ENCODE measurements around the gene RXRA. TPM values are rescaled to one million over a fixed set of nuclear protein-coding genes. Genes with fewer than 3 reads are reported as not detected.

The RXRA gene
- total and polyA plus RNA-seq, 10 of the 15 experiments (the other 5 are each of a cell fraction or from before 2014, with no cell fraction given): 0.89 to 36.8 (median 11.1) TPM

- TF ChIP-seq JUND (IDR thresholded peaks at IDR 0.05; ENCODE audit: low read depth, low read length): no peak
- no peak for TF ChIP-seq HCFC1 (IDR thresholded peaks at IDR 0.05; ENCODE audit: low read length)
- TF ChIP-seq ZBTB40 (IDR thresholded peaks at IDR 0.05; ENCODE audit: borderline replicate concordance): no peak
- no peak for TF ChIP-seq RCOR1 (conservative IDR thresholded peaks at IDR 0.05; ENCODE audit: low read depth, low read length)
- TF ChIP-seq ZNF24 (IDR thresholded peaks at IDR 0.05): no peak
- no peak for TF ChIP-seq IRF4 (IDR thresholded peaks at IDR 0.05; ENCODE audit: low read depth, low read length)
- no peak for TF ChIP-seq FOXM1 (IDR thresholded peaks at IDR 0.05; ENCODE audit: low read depth, low read length)
- ChIA-PET POLR2A (no interaction called here), RAD21 (ENCODE audit: unreplicated experiment) (interaction anchor here (0.7 to 1.0 kb wide), 2 partner anchors 9 to 25 kb away, joined by 3 to 4 read pairs; no protein-coding TSS in a partner anchor), CTCF (interaction anchor here (0.6 kb wide), 1 partner anchor 66 kb away, joined by 4 read pairs; no protein-coding TSS in a partner anchor), SMC1A (ENCODE audit: uncharacterized antibody, unreplicated experiment) (interaction anchor here (0.6 to 1.4 kb wide), 3 partner anchors 9 to 215 kb away, joined by 3 read pairs; no protein-coding TSS in a partner anchor)
- H3K4me2 ChIP-seq (ENCODE audit: control insufficient read depth, insufficient read depth): no peak overlapping the region
- H3K4me1 ChIP-seq (ENCODE audit: control insufficient read depth, insufficient read depth, low read length): peaks cover 9% of the 10 kb centered on the region; the same call in 1 of the 2 replicates
- DNase-seq (ENCODE audit: low read depth, low spot score): no peak
- H3K9ac ChIP-seq (ENCODE audit: control insufficient read depth, insufficient read depth, low read length): no peak overlapping the region
- H3K27me3 ChIP-seq (replicated peaks in 1 of 2; ENCODE audit: control insufficient read depth in 2 of 2, insufficient read depth in 2 of 2, low read length in 1 of 2): no peaks in the 10 kb centered on the region
- no peaks in the 10 kb centered on the region for H3K9me3 ChIP-seq (replicated peaks; ENCODE audit: control insufficient read depth, insufficient read depth, low read length)
- H3K4me3 ChIP-seq: no peak overlapping the region
- H3K79me2 ChIP-seq (ENCODE audit: control insufficient read depth, insufficient read depth, low read length): no peaks in the 10 kb centered on the region
- H3K27ac ChIP-seq (ENCODE audit: control insufficient read depth, insufficient read depth): no peak overlapping the region
- H3K36me3 ChIP-seq (ENCODE audit: control insufficient read depth in 2 of 2, insufficient read depth in 2 of 2, low read length in 1 of 2): no peaks in the 10 kb centered on the region
- H2AFZ ChIP-seq (ENCODE audit: control insufficient read depth, low read depth, low read length): no peak overlapping the region
- in situ Hi-C loops (cut with MboI): no loop called here
- WGBS (ENCODE audit: insufficient coverage, insufficient replicate concordance, low lambda C conversion rate, missing lambda C conversion rate): 84% methylated on average over 14 of the region's 14 CpGs
- intact Hi-C loops (cut with micrococcal nuclease; ENCODE audit: unreplicated experiment): no loop called here
- no peak for ATAC-seq
- no TSS peak for BruUV-seq (replicated peaks)
- FAIRE-seq: no peak
- no peaks in the 10 kb centered on the region for H4K20me1 ChIP-seq (ENCODE audit: control insufficient read depth, insufficient read depth)
These were observed 56.5 kb downstream of the RXRA start for GRCh38 chr9:134382733-134383132.

Data from GM12878 (cell line).